NT2/D1 (cell line): ENCODE data around the gene FRMD5.

ENCODE experiments used
- YY1 ChIP-seq: IDR thresholded peaks from 2 replicates; pipeline ENCODE4 v1.6.1; 2011; ENCODE audit not compliant: insufficient read length, insufficient read depth
- ZNF274 ChIP-seq: IDR thresholded peaks from 2 replicates; pipeline ENCODE4 v1.6.1; 2011; ENCODE audit warnings: mild to moderate bottlenecking, low read depth, low read length

DNA sequence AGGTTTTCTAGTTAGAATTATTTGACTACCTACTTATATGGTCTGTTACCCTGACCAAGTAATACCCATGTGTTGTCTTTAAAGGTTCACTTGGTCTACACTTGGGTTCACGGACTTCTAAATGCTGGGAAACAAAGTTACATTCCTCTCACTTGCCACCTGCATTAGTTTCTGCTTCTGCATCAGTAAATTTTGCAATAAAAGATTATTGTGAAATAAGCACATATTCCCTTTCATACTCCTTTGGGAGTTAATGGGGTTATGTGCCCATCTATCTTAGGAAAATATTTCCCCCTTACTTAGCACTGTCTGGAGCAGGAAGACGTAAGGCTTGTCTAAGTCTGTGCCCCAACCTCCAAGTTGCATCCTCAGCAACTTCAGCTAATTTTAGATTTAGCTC, 160.7 kb downstream of the FRMD5 start:
- TF ChIP-seq YY1: no peak
- TF ChIP-seq ZNF274: no peak
